ENCODE data around the gene KRT35.

KRT35 gene

GRCh38 chr17:41511716-41512115 is 30.8 kb upstream of the KRT35 start:
- FAIRE-seq: no peak
- DNase-seq (ENCODE audit: insufficient read length, low spot score): no peak
- no peak for TF ChIP-seq CTCF (IDR thresholded peaks at IDR 0.05; ENCODE audit: insufficient read depth, missing control alignments)

- no peak for TF ChIP-seq CTCF (IDR thresholded peaks at IDR 0.05; ENCODE audit: insufficient read depth, missing control alignments)
- no peak for DNase-seq (ENCODE audit: insufficient read length, low spot score)
- FAIRE-seq: no peak
Observed at GRCh38 chr17:41511116-41511515, 30.2 kb upstream of the KRT35 start.

GRCh38 chr17:41510251-41511065 is 29.5 kb upstream of the KRT35 start:
- no peak for TF ChIP-seq CTCF (IDR thresholded peaks at IDR 0.05; ENCODE audit: insufficient read depth, missing control alignments)
- FAIRE-seq: no peak
- DNase-seq (ENCODE audit: insufficient read length, low spot score): no peak

- no peak for FAIRE-seq
- DNase-seq (ENCODE audit: insufficient read length, low spot score): no peak
- TF ChIP-seq CTCF (IDR thresholded peaks at IDR 0.05; ENCODE audit: insufficient read depth, missing control alignments): no peak
Observed at GRCh38 chr17:41507315-41507880, 26.4 kb upstream of the KRT35 start.

GRCh38 chr17:41505809-41506767 is 25.1 kb upstream of the KRT35 start:
- DNase-seq (ENCODE audit: insufficient read length, low spot score): no peak
- FAIRE-seq: no peak

More at GRCh38 chr17:41505809-41506767, 25.1 kb upstream of the KRT35 start:
- TF ChIP-seq CTCF (IDR thresholded peaks at IDR 0.05; ENCODE audit: insufficient read depth, missing control alignments): no peak

Data from D721Med (cell line).